Measurements from ENCODE around the gene VCX.
"Not testable (repeated sequence)": the region's sequence is repeated elsewhere in the genome, so short reads cannot be mapped to it uniquely, and the experiment has no call there.

Gene VCX

GRCh38 chrX:7842871-7843270 lies at the start of gene VCX:
TSS of gene VCX (plus strand) at chrX:7843171. CDS start at chrX:7843204, 33 bp downstream.
- no CpG with 5 or more reads among the region's 20 CpGs for WGBS (ENCODE audit: insufficient coverage, insufficient read length)
- not testable (repeated sequence) for H3K4me3 ChIP-seq (ENCODE audit: low read length); H3K27ac ChIP-seq (ENCODE audit: low read length)

GRCh38 chrX:7798327-7798726 lies 44.6 kb upstream of the VCX start:
- H3K27ac ChIP-seq (ENCODE audit: low read length) = no peak overlapping the region
- H3K9me3 ChIP-seq (ENCODE audit: control insufficient read depth, insufficient read depth, low read length) = no peaks in the 10 kb centered on the region
- no peaks in the 10 kb centered on the region for H3K27me3 ChIP-seq (ENCODE audit: control insufficient read depth, insufficient read depth, low read length)
- no CpG with 5 or more reads among the region's 2 CpGs for WGBS (ENCODE audit: insufficient coverage, insufficient read length)
- H3K4me1 ChIP-seq (ENCODE audit: control insufficient read depth, insufficient read depth, low read length) = no peaks in the 10 kb centered on the region
- no peaks in the 10 kb centered on the region for H3K36me3 ChIP-seq (ENCODE audit: control insufficient read depth, insufficient read depth, low read length)
- no peak for DNase-seq (ENCODE audit: low read depth, low spot score)
- H3K4me3 ChIP-seq (ENCODE audit: low read length) = no peak overlapping the region

More at GRCh38 chrX:7842871-7843270, at the start of gene VCX:
- not testable (repeated sequence) for DNase-seq (ENCODE audit: low read depth, low spot score); H3K36me3 ChIP-seq (ENCODE audit: control insufficient read depth, insufficient read depth, low read length); H3K27me3 ChIP-seq (ENCODE audit: control insufficient read depth, insufficient read depth, low read length); H3K4me1 ChIP-seq (ENCODE audit: control insufficient read depth, insufficient read depth, low read length); H3K9me3 ChIP-seq (ENCODE audit: control insufficient read depth, insufficient read depth, low read length)

GRCh38 chrX:7801711-7802110 lies 41.3 kb upstream of the VCX start:
- Histone ChIP-seq H3K9me3 (ENCODE audit: control insufficient read depth, insufficient read depth, low read length) (no peaks in the 10 kb centered on the region), H3K4me3 (ENCODE audit: low read length) (no peak overlapping the region), H3K36me3 (ENCODE audit: control insufficient read depth, insufficient read depth, low read length) (no peaks in the 10 kb centered on the region), H3K4me1 (ENCODE audit: control insufficient read depth, insufficient read depth, low read length) (no peaks in the 10 kb centered on the region), H3K27ac (ENCODE audit: low read length) (no peak overlapping the region), H3K27me3 (ENCODE audit: control insufficient read depth, insufficient read depth, low read length) (no peaks in the 10 kb centered on the region)
- no CpG with 5 or more reads among the region's 2 CpGs for WGBS (ENCODE audit: insufficient coverage, insufficient read length)
- no peak for DNase-seq (ENCODE audit: low read depth, low spot score)

GRCh38 chrX:7815166-7815805 lies 27.7 kb upstream of the VCX start:
- H3K4me3 ChIP-seq (ENCODE audit: low read length) = no peak overlapping the region
- H3K36me3 ChIP-seq (ENCODE audit: control insufficient read depth, insufficient read depth, low read length) = no peaks in the 10 kb centered on the region
- H3K27ac ChIP-seq (ENCODE audit: low read length) = no peak overlapping the region
- no peak for DNase-seq (ENCODE audit: low read depth, low spot score)
- H3K27me3 ChIP-seq (ENCODE audit: control insufficient read depth, insufficient read depth, low read length) = no peaks in the 10 kb centered on the region
- WGBS (ENCODE audit: insufficient coverage, insufficient read length) = no CpG with 5 or more reads among the region's 2 CpGs
- H3K9me3 ChIP-seq (ENCODE audit: control insufficient read depth, insufficient read depth, low read length) = no peaks in the 10 kb centered on the region
- no peaks in the 10 kb centered on the region for H3K4me1 ChIP-seq (ENCODE audit: control insufficient read depth, insufficient read depth, low read length)

- Histone ChIP-seq H3K27me3 (ENCODE audit: control insufficient read depth, insufficient read depth, low read length) (no peaks in the 10 kb centered on the region), H3K27ac (ENCODE audit: low read length) (no peak overlapping the region), H3K36me3 (ENCODE audit: control insufficient read depth, insufficient read depth, low read length) (no peaks in the 10 kb centered on the region), H3K9me3 (ENCODE audit: control insufficient read depth, insufficient read depth, low read length) (no peaks in the 10 kb centered on the region), H3K4me1 (ENCODE audit: control insufficient read depth, insufficient read depth, low read length) (no peaks in the 10 kb centered on the region), H3K4me3 (ENCODE audit: low read length) (no peak overlapping the region)
- no peak for DNase-seq (ENCODE audit: low read depth, low spot score)
- no CpG with 5 or more reads among the region's 2 CpGs for WGBS (ENCODE audit: insufficient coverage, insufficient read length)
Measured at GRCh38 chrX:7828594-7828993, 14.4 kb upstream of the VCX start.

- WGBS (ENCODE audit: insufficient coverage, insufficient read length) = no CpG with 5 or more reads among the region's 3 CpGs
- Histone ChIP-seq H3K36me3 (ENCODE audit: control insufficient read depth, insufficient read depth, low read length) (no peaks in the 10 kb centered on the region), H3K27me3 (ENCODE audit: control insufficient read depth, insufficient read depth, low read length) (no peaks in the 10 kb centered on the region), H3K4me1 (ENCODE audit: control insufficient read depth, insufficient read depth, low read length) (no peaks in the 10 kb centered on the region), H3K27ac (ENCODE audit: low read length) (no peak overlapping the region), H3K4me3 (ENCODE audit: low read length) (no peak overlapping the region), H3K9me3 (ENCODE audit: control insufficient read depth, insufficient read depth, low read length) (no peaks in the 10 kb centered on the region)
- no peak for DNase-seq (ENCODE audit: low read depth, low spot score)
Measured at GRCh38 chrX:7841084-7841805, 1.7 kb upstream of the VCX start.

GRCh38 chrX:7852166-7852565 lies 9.2 kb downstream of the VCX start:
- Histone ChIP-seq H3K4me1 (ENCODE audit: control insufficient read depth, insufficient read depth, low read length) (no peaks in the 10 kb centered on the region), H3K36me3 (ENCODE audit: control insufficient read depth, insufficient read depth, low read length) (no peaks in the 10 kb centered on the region), H3K27ac (ENCODE audit: low read length) (no peak overlapping the region), H3K27me3 (ENCODE audit: control insufficient read depth, insufficient read depth, low read length) (no peaks in the 10 kb centered on the region), H3K9me3 (ENCODE audit: control insufficient read depth, insufficient read depth, low read length) (no peaks in the 10 kb centered on the region), H3K4me3 (ENCODE audit: low read length) (no peak overlapping the region)
- no CpG with 5 or more reads among the region's 1 CpG for WGBS (ENCODE audit: insufficient coverage, insufficient read length)
- no peak for DNase-seq (ENCODE audit: low read depth, low spot score)

GRCh38 chrX:7872042-7872441 lies 29.1 kb downstream of the VCX start:
- no CpG with 5 or more reads among the region's 4 CpGs for WGBS (ENCODE audit: insufficient coverage, insufficient read length)
- Histone ChIP-seq H3K9me3 (ENCODE audit: control insufficient read depth, insufficient read depth, low read length) (no peaks in the 10 kb centered on the region), H3K36me3 (ENCODE audit: control insufficient read depth, insufficient read depth, low read length) (no peaks in the 10 kb centered on the region), H3K4me3 (ENCODE audit: low read length) (no peak overlapping the region), H3K27ac (ENCODE audit: low read length) (no peak overlapping the region), H3K4me1 (ENCODE audit: control insufficient read depth, insufficient read depth, low read length) (no peaks in the 10 kb centered on the region), H3K27me3 (ENCODE audit: control insufficient read depth, insufficient read depth, low read length) (no peaks in the 10 kb centered on the region)
- no peak for DNase-seq (ENCODE audit: low read depth, low spot score)

- WGBS (ENCODE audit: insufficient coverage, insufficient read length) = no CpG with 5 or more reads among the region's 2 CpGs
- H3K4me1 ChIP-seq (ENCODE audit: control insufficient read depth, insufficient read depth, low read length) = no peaks in the 10 kb centered on the region
- H3K9me3 ChIP-seq (ENCODE audit: control insufficient read depth, insufficient read depth, low read length) = no peaks in the 10 kb centered on the region
- H3K27me3 ChIP-seq (ENCODE audit: control insufficient read depth, insufficient read depth, low read length) = no peaks in the 10 kb centered on the region
- no peak for DNase-seq (ENCODE audit: low read depth, low spot score)
- no peak overlapping the region for H3K27ac ChIP-seq (ENCODE audit: low read length)
- H3K4me3 ChIP-seq (ENCODE audit: low read length) = no peak overlapping the region
- no peaks in the 10 kb centered on the region for H3K36me3 ChIP-seq (ENCODE audit: control insufficient read depth, insufficient read depth, low read length)
Measured at GRCh38 chrX:7876957-7877356, 34.0 kb downstream of the VCX start.

GRCh38 chrX:7889135-7889534 lies 46.2 kb downstream of the VCX start:
- WGBS (ENCODE audit: insufficient coverage, insufficient read length) = no CpG with 5 or more reads among the region's 2 CpGs
- H3K4me1 ChIP-seq (ENCODE audit: control insufficient read depth, insufficient read depth, low read length) = no peaks in the 10 kb centered on the region
- no peak for DNase-seq (ENCODE audit: low read depth, low spot score)

GRCh38 chrX:7889680-7890079 lies 46.7 kb downstream of the VCX start:
- no peaks in the 10 kb centered on the region for H3K4me1 ChIP-seq (ENCODE audit: control insufficient read depth, insufficient read depth, low read length)
- no peaks in the 10 kb centered on the region for H3K27me3 ChIP-seq (ENCODE audit: control insufficient read depth, insufficient read depth, low read length)
- no peak for DNase-seq (ENCODE audit: low read depth, low spot score)
- H3K27ac ChIP-seq (ENCODE audit: low read length) = no peak overlapping the region
- WGBS (ENCODE audit: insufficient coverage, insufficient read length) = no CpG with 5 or more reads among the region's 2 CpGs
- H3K36me3 ChIP-seq (ENCODE audit: control insufficient read depth, insufficient read depth, low read length) = no peaks in the 10 kb centered on the region
- no peak overlapping the region for H3K4me3 ChIP-seq (ENCODE audit: low read length)
- no peaks in the 10 kb centered on the region for H3K9me3 ChIP-seq (ENCODE audit: control insufficient read depth, insufficient read depth, low read length)

More at GRCh38 chrX:7889135-7889534, 46.2 kb downstream of the VCX start:
- H3K27me3 ChIP-seq (ENCODE audit: control insufficient read depth, insufficient read depth, low read length) = no peaks in the 10 kb centered on the region
- no peaks in the 10 kb centered on the region for H3K36me3 ChIP-seq (ENCODE audit: control insufficient read depth, insufficient read depth, low read length)
- H3K9me3 ChIP-seq (ENCODE audit: control insufficient read depth, insufficient read depth, low read length) = no peaks in the 10 kb centered on the region
- no peak overlapping the region for H3K4me3 ChIP-seq (ENCODE audit: low read length)
- no peak overlapping the region for H3K27ac ChIP-seq (ENCODE audit: low read length)

Data from iPS DF 6.9 (cell line).